ENCODE results near the gene ITK. TPM values are rescaled to one million over a fixed set of nuclear protein-coding genes. Genes with fewer than 3 reads are reported as not detected.

Gene ITK
- total RNA-seq, 1 donor from 2014 or later: not detected

DNA sequence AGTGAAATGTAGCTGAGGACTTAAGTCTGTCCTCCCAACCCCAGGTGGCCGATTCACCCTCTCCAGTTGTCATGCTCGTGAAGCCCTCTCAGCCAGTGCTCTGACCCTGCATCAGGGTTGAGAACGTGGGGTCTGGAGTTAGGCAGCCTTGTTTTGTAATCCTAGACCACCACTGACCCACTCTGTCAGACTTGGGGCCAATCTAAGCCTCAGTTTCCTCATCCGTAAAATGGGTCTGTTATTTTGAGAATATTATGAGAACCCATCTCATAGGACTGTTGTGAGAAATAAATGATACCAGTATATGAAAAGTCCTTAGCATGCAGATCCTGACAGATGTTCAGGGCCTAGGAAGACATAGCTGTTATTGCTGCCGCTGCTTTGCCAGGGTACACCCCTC lies 122.4 kb downstream of the ITK start:
- H3K27ac Mint-ChIP-seq: no peak overlapping the region
- no peak for DNase-seq (ENCODE audit: extremely low spot score, unreplicated experiment)
- no peaks in the 10 kb centered on the region for H3K27me3 Mint-ChIP-seq
- TF ChIP-seq CTCF (conservative IDR thresholded peaks at IDR 0.05): no peak
- no peaks in the 10 kb centered on the region for H3K9me3 Mint-ChIP-seq
- H3K4me3 Mint-ChIP-seq: no peak overlapping the region
- peaks cover 18% of the 10 kb centered on the region for H3K36me3 Mint-ChIP-seq
- H3K4me1 Mint-ChIP-seq (ENCODE audit: unreplicated experiment): no peaks in the 10 kb centered on the region

DNA sequence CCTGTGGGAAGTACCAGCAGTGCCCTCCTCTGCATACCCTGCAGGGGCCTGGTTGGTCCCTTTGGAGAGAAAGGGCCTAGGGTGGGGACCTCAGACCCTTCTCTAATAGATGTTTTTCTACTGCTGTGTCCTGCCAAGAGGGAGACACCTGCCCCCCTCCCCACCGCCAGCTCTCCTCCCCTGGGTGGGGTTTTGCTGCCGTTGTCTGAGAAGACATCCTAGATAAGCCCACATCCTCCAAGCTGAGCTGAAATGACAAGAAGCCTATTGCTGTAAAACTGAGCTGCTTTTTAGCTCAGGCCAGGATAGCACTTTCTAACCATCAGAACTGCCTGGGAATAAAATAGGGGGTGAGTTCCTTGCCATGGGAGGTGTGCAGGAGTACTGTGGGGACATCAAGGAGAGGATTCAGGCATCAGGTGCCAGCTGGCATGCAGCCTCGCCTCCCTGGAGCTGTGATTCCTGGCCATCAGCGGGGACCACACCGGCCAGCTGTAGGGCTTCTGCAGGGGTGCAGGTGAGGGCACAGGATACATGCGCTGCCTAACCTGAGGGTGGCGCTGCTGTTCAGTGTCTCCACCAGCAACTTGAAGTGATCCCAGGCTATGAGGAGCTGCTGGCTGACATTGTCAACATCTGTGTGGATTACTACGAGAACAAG lies 123.2 kb downstream of the ITK start:
- H3K27me3 Mint-ChIP-seq: no peaks in the 10 kb centered on the region
- DNase-seq (ENCODE audit: extremely low spot score, unreplicated experiment): no peak
- no peaks in the 10 kb centered on the region for H3K9me3 Mint-ChIP-seq
- H3K4me1 Mint-ChIP-seq (ENCODE audit: unreplicated experiment): no peaks in the 10 kb centered on the region
- TF ChIP-seq CTCF (conservative IDR thresholded peaks at IDR 0.05): peak; percentile 35
- H3K4me3 Mint-ChIP-seq: no peak overlapping the region
- H3K36me3 Mint-ChIP-seq: peaks cover 15% of the 10 kb centered on the region
- H3K27ac Mint-ChIP-seq: no peak overlapping the region

Other genes starting within 250 kb of the ITK start
- not detected in 2 replicates for gene TIMD4, start 217.6 kb upstream of the ITK start, total RNA-seq (ENCODE audit: low replicate concordance)
- 0.92 and 6.7 TPM in 2 replicates for gene HAVCR1, start 121.7 kb upstream of the ITK start, total RNA-seq (ENCODE audit: low replicate concordance)
- 0.10 and 0.29 TPM in 2 replicates for gene HAVCR2, start 71.8 kb upstream of the ITK start, total RNA-seq (ENCODE audit: low replicate concordance)
- gene MED7, start 38.0 kb upstream of the ITK start, total RNA-seq (ENCODE audit: low replicate concordance): 11.4 and 11.9 TPM in 2 replicates
- gene GARIN3, start 14.6 kb upstream of the ITK start, total RNA-seq (ENCODE audit: low replicate concordance): not detected in 2 replicates
- gene CYFIP2, start 85.3 kb downstream of the ITK start, total RNA-seq (ENCODE audit: low replicate concordance): 59.4 and 61.4 TPM in 2 replicates

Measured in type B pancreatic cell (in vitro differentiated cells).